HG02642 (cell line): ENCODE data around the gene DDX42.

ENCODE experiments used
- ATAC-seq: cut with Tn5 transposase; IDR thresholded peaks from one replicate; pipeline ENCODE4 v1.9.1; 2021; ENCODE audit warnings: mild to moderate bottlenecking; ENCODE audit not compliant: unreplicated experiment, poor library complexity

The DDX42 gene

GRCh38 chr17:63774141-63774968 is at the start of gene DDX42:
Gene DDX42 (plus strand): TSS chr17:63774170. CDS start chr17:63787050, 12,880 bp downstream.
- ATAC-seq, result peak; percentile 4

GRCh38 chr17:63735691-63736090 is 38.3 kb upstream of the DDX42 start:
- ATAC-seq, result no peak

- ATAC-seq, result no peak
Observed at GRCh38 chr17:63740464-63741142, 33.4 kb upstream of the DDX42 start.

- peak; percentile 7 for ATAC-seq
Observed at GRCh38 chr17:63741143-63741407, 32.9 kb upstream of the DDX42 start.

DNA sequence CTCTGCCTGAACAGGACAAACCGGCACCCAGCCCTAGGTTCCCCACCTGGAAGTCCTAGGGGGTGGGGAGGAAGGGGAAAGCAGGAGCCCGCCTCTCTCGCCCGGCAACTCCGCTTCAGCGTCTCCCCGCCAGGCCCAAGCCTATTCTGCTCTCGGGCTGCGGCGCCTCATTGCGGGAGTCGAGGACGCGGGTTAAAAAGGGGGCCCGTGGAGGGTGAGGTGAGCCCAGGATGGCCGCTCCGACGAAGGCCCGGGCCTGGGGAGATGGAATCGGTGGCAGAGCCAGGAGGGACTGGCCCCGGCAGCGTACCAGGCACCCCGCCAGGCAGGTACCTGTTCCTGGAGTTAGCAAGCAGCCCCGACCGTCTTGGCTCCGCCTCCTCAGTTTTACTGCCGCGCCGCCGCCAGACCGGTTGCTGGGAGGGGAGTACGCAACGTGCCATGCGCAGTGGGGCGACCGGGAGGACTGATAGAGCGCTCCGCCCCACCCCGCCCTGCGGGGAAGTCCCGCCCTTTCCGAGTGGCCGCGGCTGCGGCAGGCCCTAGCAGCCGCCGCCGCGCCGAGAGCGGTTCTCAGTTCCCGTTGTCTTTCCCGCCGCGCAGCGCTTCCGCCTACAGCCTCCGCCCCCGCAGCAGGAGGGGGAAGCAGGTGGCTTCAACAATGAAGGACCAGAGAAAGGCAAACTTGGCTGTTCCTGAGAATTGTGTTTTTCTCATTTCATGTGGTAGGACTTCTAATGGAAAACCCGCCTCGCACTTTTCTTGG is 32.4 kb upstream of the DDX42 start, which contains the start of gene STRADA:
Gene STRADA (minus strand): TSS at position 392 of the 766 bp plus-strand sequence. CDS start 13,430 bp downstream, outside the sequence.
- peak; percentile 88 for ATAC-seq

DNA sequence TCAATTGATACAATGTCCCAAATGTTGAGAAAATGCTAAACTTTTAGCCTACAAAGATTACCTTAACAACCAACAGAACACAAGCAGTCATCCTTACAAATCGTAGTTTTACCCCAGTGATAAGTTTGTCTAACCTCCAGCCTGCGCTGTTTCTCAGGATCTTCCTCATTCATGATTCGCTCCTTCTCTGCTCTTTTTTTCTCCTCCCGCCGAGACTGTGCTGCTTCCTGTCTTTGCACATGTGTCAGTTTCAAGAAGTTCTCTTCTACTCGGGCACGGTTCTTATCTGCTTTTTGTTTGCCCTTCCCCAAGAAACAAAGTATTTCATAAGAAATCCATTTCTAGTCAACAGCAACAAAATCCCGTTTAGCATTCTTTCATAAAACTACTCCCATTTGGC is 22.2 kb upstream of the DDX42 start:
- ATAC-seq, result no peak

- ATAC-seq, result no peak
Observed at GRCh38 chr17:63752707-63753106, 21.3 kb upstream of the DDX42 start.

GRCh38 chr17:63753215-63753614 is 20.8 kb upstream of the DDX42 start:
- ATAC-seq, result no peak

DNA sequence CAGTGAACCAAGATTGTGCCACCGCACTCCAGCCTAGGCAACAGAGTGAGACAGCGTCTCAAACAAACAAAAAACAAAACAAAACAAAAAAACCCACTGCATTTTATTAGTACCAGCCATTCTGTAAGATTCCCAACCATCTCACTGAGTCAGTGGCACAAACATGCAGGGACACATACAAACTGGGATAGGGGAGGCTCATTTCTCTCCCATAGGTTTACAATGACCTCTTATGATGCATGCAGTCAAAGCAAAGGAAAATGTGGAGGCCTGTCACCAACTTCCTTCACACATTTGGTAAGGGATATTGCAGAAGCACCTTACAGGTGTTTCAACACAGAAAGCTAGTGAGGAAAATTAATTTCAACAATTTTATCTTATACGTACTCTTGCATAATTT is 19.9 kb upstream of the DDX42 start:
- ATAC-seq, result no peak

DNA sequence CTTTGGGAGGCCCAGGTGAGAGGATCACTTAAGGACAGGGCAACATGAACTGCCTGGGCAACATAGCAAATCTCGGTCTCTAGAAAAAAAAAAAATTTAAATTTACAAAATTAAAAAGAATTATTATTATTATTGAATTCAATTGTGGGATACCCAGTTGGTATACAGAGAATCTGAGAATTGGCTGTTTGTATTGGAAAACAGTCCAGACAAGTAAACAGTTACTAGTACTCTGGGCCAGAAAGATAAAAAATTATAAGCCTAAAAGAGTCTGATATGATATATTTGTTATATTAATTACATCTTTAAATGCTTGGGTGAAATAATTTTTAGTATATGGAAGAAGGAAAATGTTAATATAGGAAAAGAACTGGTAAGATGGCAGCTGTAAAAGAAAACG is 15.5 kb upstream of the DDX42 start:
- no peak for ATAC-seq

- no peak for ATAC-seq
Observed at GRCh38 chr17:63760771-63761539, 13.0 kb upstream of the DDX42 start.

DNA sequence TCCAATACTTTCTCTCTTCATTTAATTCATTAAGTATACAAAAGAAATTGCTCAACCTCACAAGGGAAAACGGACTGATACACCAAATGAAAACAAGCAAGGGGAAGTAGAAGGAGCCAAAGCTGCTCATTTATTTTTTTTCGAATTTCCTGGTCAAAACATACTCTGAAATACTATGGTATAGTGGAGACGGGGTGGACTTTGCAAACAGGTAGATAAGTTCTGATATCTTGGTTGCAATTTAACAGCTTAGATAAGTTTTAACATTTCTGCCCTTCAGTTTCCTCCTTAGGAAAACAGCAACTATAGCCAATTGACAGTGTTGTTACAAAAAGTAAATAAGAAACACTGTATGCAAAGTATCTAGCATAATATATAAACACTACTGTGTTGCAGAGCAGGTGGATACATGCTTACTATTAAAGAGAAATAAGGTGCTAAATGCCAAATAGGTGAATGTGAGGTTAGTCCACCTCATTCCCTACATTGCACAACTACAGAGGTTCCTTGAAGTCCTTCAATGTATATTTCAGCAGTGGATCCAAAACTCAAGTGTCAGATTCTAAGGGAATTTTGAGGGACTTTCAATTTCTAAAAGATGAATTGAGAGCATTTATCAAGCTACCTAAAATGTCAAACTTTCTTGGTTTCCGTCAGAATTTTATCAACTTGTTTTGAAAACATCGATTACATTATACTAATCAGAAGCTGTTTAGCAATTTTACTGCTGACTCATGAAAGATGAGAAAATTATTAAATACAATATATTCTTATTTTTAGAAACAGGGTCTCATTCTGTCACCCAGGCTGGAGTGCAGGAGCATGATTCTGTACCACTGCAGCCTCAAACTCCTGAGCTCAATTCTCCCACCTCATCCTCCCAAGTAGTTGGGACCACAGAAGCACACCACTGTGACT is 11.6 kb upstream of the DDX42 start:
- no peak for ATAC-seq

DNA sequence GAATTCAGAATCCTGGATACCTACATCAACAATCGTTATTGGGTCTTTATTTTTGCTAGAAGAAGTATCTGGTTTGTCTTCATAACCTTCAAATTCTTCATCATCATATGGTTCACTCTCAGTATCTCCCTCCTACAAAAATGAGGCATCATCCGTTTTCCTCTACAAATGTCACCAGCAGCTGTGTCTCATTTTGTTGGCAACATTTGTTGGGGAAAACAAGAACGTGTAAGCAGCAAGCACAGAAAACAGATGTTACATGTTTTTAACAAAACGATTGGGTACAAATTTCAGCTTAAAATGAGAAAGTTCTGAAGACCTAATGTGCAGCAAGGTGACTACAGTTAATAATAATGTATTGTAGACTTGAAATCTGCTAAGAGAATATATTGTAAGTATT is 9.3 kb upstream of the DDX42 start:
- no peak for ATAC-seq

DNA sequence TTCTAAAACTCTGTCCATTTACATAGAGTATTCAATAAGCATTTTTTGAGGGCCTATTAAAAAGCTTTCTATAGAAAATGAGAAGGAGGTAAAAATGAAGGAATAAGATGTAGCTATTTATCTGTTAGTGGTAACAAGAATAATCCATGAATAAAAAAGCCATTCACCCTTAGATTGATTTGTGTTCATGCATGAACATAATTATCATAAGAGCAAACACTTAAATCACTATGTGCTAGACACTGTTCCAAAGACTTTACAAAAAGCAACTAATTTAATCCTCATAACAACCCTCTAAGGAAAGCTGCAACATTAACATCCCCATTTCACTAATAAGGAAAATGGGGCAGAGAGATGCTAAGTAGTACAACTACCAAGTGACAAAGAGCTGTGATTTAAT is 7.2 kb upstream of the DDX42 start:
- ATAC-seq, result no peak

DNA sequence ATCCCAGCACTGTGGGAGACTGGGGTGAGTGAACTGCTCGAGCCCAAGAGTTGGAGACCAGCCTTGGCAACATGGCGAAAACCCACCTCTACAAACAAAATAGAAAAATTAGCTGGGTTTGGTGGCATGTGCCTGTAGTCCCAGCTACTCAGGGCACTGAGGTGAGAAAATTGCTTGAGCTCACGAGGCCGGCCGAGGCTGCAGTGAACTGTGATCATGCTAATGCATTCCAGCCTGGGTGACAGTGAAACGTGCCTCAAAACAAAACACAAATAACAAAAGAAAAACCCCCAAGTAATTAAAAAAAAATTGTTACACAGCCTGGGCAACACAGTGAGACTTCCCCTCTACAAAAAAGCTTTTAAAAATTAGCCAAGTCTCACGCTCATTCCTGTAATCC is 5.5 kb upstream of the DDX42 start:
- ATAC-seq, result no peak

DNA sequence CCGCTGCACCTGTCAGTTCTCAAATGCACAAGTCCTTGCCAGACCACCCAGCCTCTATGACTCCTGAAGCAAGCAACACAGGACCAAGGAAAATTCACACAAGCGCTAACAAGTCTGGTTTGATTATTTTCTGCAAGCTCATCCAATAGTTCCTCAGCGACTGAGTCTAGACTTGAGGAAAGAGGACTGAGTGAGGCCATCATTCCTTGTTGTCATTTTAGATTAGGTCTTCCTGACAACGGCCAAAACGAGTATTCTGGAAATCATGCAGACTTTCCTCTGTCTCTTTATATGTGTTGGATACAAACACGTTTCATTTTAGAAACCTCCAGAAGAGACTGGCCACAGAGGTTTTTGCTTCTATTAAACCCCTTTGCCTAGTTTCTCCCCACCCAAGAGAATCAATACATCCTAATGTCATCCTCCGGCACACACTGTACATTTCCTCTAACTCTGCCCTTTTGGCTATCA is 1.1 kb upstream of the DDX42 start:
- ATAC-seq, result no peak

DNA sequence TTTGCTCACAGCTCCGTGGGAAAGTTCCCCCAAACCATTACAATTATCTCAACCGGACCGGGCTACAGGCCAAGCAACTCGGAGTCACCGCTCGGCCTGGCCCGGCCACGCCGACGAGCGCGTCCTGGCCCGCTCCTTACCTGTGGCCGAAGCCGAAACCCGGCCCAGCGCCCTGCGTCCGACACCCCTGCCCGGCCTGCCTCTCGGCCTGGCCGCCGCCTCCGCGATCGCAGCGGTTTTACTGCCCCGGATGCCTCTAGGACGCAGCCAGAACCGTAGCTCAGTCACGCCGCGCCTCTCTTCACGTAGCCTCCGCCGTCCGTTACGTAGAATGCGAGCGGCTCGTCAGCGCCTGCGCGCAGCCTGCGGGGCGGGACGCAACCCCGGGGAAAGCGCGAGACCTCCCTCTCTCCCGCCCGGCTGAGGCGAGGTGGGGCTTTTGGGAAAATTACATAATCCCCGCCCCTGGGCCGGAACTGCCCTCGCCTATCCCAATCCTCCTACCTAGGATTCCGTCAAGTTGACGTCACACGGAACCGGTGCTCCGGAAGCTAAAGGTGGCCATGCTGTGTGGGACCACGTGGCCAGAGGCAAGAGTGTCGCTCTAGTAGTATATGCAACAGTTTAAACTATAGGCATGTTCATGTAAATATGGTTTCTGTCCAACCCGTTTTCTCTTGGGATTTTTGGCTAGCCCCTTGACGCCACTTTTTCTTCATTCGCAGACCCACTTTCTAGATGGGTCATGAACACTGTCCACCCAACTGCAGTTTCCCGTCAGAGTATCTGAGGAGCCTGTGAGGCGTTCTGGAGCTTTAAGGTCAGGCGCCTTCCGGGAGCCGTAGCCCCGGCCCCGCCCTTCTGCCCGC is 464 bp upstream of the DDX42 start, which contains the start of gene CCDC47:
Gene CCDC47 (minus strand): TSS at position 326 of the 869 bp plus-strand sequence. CDS start 7,422 bp downstream, outside the sequence.
- ATAC-seq, result peak; percentile 86

DNA sequence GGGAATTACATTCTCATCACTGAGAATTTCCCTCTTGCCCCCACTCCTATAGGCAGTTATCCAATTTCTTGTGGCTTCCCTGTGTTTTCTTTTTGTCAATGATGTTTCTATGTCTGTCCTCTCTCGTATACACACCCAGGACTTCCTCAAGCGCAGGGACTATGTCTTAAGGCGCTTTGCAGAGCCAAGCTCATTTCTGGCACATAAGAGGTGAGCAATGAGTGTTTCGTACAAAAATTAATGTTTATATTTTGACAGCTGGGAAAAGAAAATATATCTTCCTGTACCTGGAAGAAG is 947 bp downstream of the DDX42 start:
- no peak for ATAC-seq
